Type B pancreatic cell (in vitro differentiated cells): Measurements from ENCODE around the gene ATP5F1A. TPM values are rescaled to one million over a fixed set of nuclear protein-coding genes. Genes with fewer than 3 reads are reported as not detected.
"Not testable (repeated sequence)": the region's sequence is repeated elsewhere in the genome, so short reads cannot be mapped to it uniquely, and the experiment has no call there.

Source experiments
- DNase-seq: peaks from one replicate; pipeline ENCODE4 v3.0.0; 2021; ENCODE audit warnings: mixed read lengths; ENCODE audit not compliant: unreplicated experiment; ENCODE audit errors: extremely low spot score
- H3K27ac Mint-ChIP-seq: 2 replicates; pipeline ENCODE4 v1.8.0; 2021; ENCODE audit warnings: mild to moderate bottlenecking, mixed read lengths
- H3K27me3 Mint-ChIP-seq: 2 replicates; pipeline ENCODE4 v1.8.0; 2021; ENCODE audit warnings: mixed read lengths
- H3K36me3 Mint-ChIP-seq: 2 replicates; pipeline ENCODE4 v1.8.0; 2021; ENCODE audit warnings: mixed read lengths
- H3K4me1 Mint-ChIP-seq: one replicate; pipeline ENCODE4 v1.8.0; 2021; ENCODE audit warnings: mixed read lengths; ENCODE audit not compliant: unreplicated experiment
- H3K4me3 Mint-ChIP-seq: 2 replicates; pipeline ENCODE4 v1.8.0; 2021; ENCODE audit warnings: mild to moderate bottlenecking, mixed read lengths
- H3K9me3 Mint-ChIP-seq: 2 replicates; pipeline ENCODE4 v1.8.0; 2021; ENCODE audit warnings: mixed read lengths
- CTCF ChIP-seq: fragments of 200-600 bp; sonication (generic); conservative IDR thresholded peaks from 2 replicates; pipeline ENCODE4 v1.5.0; 2021; ENCODE audit warnings: antibody characterized with exemption, mild to moderate bottlenecking
- long read RNA-seq: library from polyadenylated mRNA; unstranded; transcript quantifications from one replicate; pipeline ENCODE4 v2.0.0, GENCODE V29; 2020
- total RNA-seq: library from RNA; stranded (reverse); gene quantifications from 2 replicates; pipeline ENCODE4 v1.2.1, GENCODE V29; 2021; ENCODE audit warnings: low replicate concordance

The ATP5F1A gene
- 526 and 558 TPM in 2 replicates for total RNA-seq
- long read RNA-seq, full-length matches to known transcripts: 6,883 of 7,094 reads
- long read RNA-seq, partial matches to known transcripts: 150 of 7,094 reads
- long read RNA-seq, other reads (novel, unspliced or antisense): 61 of 7,094 reads

- no peak for TF ChIP-seq CTCF
- DNase-seq: peak; percentile 82
- H3K4me1 Mint-ChIP-seq: peaks cover 9% of the 10 kb centered on the region
- H3K27ac Mint-ChIP-seq: peak within 1 kb of the TSS; percentile 98
- no peaks in the 10 kb centered on the region for H3K27me3 Mint-ChIP-seq
- H3K36me3 Mint-ChIP-seq: peaks cover 9% of the 10 kb centered on the region
- no peaks in the 10 kb centered on the region for H3K9me3 Mint-ChIP-seq
- peak within 1 kb of the TSS; percentile 99 for H3K4me3 Mint-ChIP-seq
Observed at GRCh38 chr18:46097801-46098615, at the start of gene ATP5F1A. Gene ATP5F1A, minus strand, starts transcription at chr18:46098296. Its CDS starts 65 bp downstream, at chr18:46098231.

DNA sequence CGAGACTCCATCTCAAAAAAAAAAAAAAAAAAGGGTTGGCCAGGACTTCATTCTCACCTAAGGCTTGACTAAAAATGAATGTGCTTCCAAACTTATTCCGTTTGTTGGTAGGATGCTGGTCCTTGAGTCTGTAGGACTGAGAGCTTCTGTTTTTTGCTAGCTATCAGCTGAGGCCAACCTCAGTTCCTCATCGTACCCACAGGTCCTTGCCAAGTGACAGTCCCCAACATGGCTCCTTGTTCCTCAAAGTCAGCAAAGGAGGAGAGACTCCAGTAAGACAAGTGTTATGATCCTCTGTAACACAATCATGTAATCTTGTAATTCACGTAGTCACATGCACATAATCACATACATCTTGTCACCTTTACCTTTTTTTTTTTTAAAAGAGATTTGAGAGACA lies 43.1 kb upstream of the ATP5F1A start:
- DNase-seq: no peak
- Mint-ChIP-seq H3K9me3 (no peaks in the 10 kb centered on the region), H3K4me1 (no peaks in the 10 kb centered on the region), H3K27me3 (no peaks in the 10 kb centered on the region), H3K36me3 (peaks cover 3% of the 10 kb centered on the region), H3K27ac (no peak overlapping the region), H3K4me3 (no peak overlapping the region)
- no peak for TF ChIP-seq CTCF

- Mint-ChIP-seq H3K4me3 (no peak overlapping the region), H3K4me1 (no peaks in the 10 kb centered on the region), H3K27me3 (no peaks in the 10 kb centered on the region), H3K27ac (no peak overlapping the region), H3K9me3 (no peaks in the 10 kb centered on the region), H3K36me3 (peaks cover 3% of the 10 kb centered on the region)
- TF ChIP-seq CTCF: no peak
- DNase-seq: no peak
Observed at GRCh38 chr18:46140173-46140572, 42.1 kb upstream of the ATP5F1A start.

- H3K4me3 Mint-ChIP-seq: no peak overlapping the region
- H3K27ac Mint-ChIP-seq: no peak overlapping the region
- H3K27me3 Mint-ChIP-seq: no peaks in the 10 kb centered on the region
- no peaks in the 10 kb centered on the region for H3K9me3 Mint-ChIP-seq
- H3K4me1 Mint-ChIP-seq: no peaks in the 10 kb centered on the region
- peaks cover 4% of the 10 kb centered on the region for H3K36me3 Mint-ChIP-seq
- no peak for DNase-seq
- TF ChIP-seq CTCF: no peak
Observed at GRCh38 chr18:46134920-46135675, 37.0 kb upstream of the ATP5F1A start.

GRCh38 chr18:46133534-46133933 lies 35.4 kb upstream of the ATP5F1A start:
- no peaks in the 10 kb centered on the region for H3K9me3 Mint-ChIP-seq
- H3K4me3 Mint-ChIP-seq: no peak overlapping the region
- H3K36me3 Mint-ChIP-seq: peaks cover 9% of the 10 kb centered on the region
- H3K27ac Mint-ChIP-seq: no peak overlapping the region
- H3K27me3 Mint-ChIP-seq: no peaks in the 10 kb centered on the region
- no peaks in the 10 kb centered on the region for H3K4me1 Mint-ChIP-seq
- no peak for DNase-seq
- no peak for TF ChIP-seq CTCF

DNA sequence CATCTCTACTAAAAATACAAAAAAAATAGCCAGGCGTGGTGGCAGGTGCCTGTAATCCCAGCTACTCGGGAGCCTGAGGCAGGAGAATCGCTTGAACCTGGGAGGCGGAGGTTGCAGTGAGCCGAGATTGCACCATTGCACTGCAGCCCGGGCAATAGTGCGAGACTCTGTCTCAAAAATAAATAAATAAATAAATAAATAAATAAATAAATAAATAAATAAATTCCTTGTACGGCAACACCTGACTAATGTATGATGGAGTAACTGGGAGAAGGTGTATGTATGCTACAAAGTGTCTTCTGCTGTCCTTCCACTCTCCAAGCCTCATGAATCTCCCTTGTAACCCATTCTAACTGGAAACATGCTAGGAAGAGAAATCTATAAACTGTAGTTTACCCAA lies 32.5 kb upstream of the ATP5F1A start:
- H3K27ac Mint-ChIP-seq, H3K27me3 Mint-ChIP-seq, H3K4me3 Mint-ChIP-seq, H3K4me1 Mint-ChIP-seq, DNase-seq, H3K9me3 Mint-ChIP-seq: not testable (repeated sequence)
- peaks cover 13% of the 10 kb centered on the region for H3K36me3 Mint-ChIP-seq
